GM19438 (cell line): ENCODE results near the gene NR3C2.
"Not testable (repeated sequence)": the region's sequence is repeated elsewhere in the genome, so short reads cannot be mapped to it uniquely, and the experiment has no call there.

Experiments used
- ATAC-seq: cut with Tn5 transposase; IDR thresholded peaks from one replicate; pipeline ENCODE4 v1.9.1; 2021; ENCODE audit warnings: low read depth; ENCODE audit not compliant: unreplicated experiment

Gene NR3C2

DNA sequence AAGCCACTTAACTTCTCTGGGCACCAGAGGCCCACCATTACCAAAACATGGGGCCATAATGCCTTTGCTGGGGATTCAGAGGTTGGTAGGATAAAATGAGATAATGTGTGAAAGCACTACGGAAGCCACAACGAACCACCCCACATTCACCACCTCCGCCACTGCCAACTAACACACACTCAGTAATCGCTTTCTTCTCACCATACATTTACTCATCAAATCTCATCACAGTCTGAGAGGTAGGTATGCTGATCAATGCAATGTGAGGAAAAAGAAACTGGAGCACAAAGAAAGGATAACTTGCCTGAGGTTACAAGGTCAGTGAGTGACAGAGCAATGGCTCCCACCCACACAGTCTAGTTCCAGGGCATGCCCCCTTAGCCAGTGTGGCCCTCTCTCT is 257.3 kb downstream of the NR3C2 start:
- no peak for ATAC-seq

- ATAC-seq, result no peak
Observed at GRCh38 chr4:148182230-148182911, 259.8 kb downstream of the NR3C2 start.

GRCh38 chr4:148173397-148174017 is 268.7 kb downstream of the NR3C2 start:
- no peak for ATAC-seq

- ATAC-seq, result no peak
Observed at GRCh38 chr4:148171596-148171995, 270.6 kb downstream of the NR3C2 start.

DNA sequence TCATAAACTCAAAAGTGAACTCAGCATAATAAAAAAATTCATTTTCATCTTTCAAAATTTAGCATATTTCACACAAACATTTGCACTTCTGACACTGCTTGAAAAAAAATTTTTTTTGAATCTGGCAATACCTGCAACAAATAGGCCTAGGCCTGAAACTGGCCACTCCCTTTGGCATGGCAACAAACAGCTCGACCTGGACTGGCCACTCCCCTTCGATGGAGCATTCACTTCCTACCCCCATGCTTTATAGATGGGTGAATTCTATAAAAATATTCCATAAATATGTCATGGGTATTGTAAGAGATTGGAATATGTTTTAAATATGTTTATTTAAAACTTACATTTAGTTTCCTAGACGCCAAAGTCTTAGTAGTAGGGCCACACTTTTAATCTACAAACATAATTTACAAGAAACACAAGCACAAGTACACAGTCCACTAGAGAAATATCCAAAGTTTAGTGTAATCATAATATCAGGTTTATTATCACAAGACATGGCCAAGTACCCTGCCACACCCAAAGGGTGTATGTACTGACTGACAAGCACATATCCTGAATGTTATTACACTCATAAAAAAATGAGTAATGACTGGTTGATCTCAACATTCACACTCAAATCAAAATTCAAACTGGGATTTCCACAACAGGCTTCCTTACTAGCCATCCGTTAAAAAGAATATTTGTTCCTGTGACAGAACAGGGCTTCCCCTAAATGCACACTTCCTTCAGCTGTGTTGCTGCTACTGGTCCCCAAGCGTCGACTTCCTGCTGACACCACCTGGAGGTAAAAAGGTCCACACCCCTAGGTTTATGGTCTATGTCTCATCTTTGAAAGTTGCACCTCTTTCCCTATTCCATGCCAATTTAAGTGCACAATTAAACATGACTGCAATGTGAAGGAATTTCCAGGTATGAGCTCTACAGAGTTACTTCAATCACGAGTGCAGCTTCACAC is 271.5 kb downstream of the NR3C2 start:
- no peak for ATAC-seq

- no peak for ATAC-seq
Observed at GRCh38 chr4:148166132-148166591, 276.1 kb downstream of the NR3C2 start.

GRCh38 chr4:148164557-148164956 is 277.7 kb downstream of the NR3C2 start:
- no peak for ATAC-seq

DNA sequence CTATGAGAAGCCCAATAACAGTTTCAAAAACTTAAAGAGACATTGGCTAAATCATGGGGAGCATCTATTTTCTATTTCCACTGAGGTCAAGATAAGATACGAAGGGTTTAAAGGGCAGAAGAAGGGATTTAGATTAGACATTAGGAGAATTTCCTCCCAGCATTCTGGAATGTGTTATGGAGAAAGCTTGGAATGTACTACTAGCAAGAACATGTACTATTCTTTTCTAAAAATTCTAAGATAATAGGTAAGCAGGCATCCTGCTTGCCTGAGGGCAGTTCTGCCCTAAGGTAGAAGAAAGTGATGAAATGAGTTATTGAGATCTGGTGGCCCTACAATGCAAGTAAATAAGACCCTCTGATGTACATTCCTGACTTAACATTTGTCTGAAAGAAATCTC is 279.2 kb downstream of the NR3C2 start:
- no peak for ATAC-seq

- ATAC-seq, result no peak
Observed at GRCh38 chr4:148162519-148162918, 279.7 kb downstream of the NR3C2 start.

DNA sequence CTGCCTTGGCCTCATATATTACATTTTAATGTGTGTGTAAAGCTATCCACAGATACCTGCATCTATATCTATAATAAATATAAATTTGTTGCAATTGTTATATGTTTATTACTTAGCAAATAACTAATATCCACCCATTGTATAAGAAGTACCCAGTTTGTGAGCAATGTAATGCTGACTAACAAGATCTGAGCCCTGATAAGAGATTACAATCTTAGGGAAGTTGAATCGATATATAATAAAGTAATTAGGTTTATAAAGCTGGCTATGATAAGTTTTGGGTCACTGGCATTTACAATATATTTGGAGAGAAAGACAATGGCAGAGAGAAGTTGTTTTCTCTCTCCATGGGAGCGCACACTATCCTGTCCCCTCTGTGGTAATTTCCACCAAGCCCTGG is 280.6 kb downstream of the NR3C2 start:
- ATAC-seq, result no peak

GRCh38 chr4:148159793-148160192 is 282.4 kb downstream of the NR3C2 start:
- no peak for ATAC-seq

GRCh38 chr4:148154769-148155168 is 287.4 kb downstream of the NR3C2 start:
- no peak for ATAC-seq

DNA sequence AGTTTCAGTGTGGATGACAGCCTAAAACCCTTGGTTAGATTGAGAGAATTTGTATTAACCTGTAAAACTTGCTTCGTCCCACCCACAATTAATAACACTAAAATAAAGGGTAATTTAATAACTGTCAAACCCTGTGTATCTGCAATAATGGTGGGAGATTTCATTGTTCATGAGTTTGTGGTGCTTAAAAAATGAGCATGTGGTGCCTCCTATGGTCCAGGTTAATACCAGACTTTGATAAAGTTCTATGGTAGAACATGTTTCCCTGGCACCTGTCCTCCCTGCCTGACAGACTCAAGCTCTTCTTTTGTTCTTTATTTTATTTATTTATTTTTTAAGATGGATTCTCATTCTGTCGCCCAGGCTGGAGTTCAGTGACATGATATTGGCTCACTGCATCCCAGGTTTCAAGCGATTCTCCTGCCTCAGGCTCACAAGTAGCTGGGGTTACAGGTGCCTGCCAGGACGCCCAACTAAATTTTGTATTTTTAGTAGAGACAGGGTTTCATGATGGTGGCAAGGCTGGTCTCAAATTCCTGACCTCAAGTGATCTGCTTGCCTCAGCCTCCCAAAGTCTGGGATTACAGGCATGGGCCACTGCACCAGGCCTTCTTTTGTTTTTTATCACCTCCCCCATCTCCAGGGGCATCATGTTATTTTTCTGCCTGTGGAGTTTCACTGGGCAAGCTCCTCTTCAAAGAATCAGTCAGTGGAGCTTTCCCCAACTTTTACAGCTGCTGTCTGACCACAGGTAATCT is 289.2 kb downstream of the NR3C2 start:
- ATAC-seq, result no peak

DNA sequence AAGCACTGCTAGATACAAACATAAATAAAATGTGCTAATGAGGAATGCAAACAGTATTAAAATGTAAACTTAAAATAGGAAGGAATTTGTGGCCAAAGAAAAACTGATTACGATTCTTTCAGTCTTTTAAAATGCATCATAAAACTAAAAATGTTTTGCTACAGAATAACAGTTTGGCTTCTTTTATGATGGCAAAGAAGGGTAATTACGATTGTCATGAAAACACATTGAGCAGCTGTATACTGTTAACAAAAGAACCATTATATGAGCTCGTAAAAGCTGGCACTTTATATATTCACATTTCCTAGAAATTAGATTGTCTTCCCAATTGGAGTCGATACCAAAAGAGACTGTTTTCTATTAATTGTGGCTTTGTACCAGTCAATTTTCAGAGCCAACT is 290.4 kb downstream of the NR3C2 start:
- no peak for ATAC-seq

DNA sequence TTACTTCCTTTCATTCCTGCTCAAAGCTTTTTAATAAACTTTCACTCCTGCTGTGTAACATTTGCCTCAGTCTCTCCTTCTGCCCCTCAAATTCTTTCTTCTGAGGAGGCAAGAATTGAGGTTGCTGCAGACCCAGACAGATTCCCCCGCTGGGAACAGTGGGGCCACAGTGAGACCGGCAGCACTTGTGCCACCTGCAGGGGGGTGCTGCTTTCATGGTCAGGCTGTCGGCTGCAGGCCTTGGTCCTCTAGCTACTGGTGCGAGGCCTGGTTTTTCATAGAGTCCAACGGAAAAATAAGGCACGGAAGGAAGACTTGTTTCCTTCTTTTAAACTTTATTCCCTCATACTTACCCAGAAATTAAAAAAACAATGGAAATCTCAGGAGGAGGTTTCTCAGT is 296.7 kb downstream of the NR3C2 start:
- ATAC-seq, result no peak

GRCh38 chr4:148143174-148143573 is 299.0 kb downstream of the NR3C2 start:
- no peak for ATAC-seq

- no peak for ATAC-seq
Observed at GRCh38 chr4:148141501-148141900, 300.7 kb downstream of the NR3C2 start.

DNA sequence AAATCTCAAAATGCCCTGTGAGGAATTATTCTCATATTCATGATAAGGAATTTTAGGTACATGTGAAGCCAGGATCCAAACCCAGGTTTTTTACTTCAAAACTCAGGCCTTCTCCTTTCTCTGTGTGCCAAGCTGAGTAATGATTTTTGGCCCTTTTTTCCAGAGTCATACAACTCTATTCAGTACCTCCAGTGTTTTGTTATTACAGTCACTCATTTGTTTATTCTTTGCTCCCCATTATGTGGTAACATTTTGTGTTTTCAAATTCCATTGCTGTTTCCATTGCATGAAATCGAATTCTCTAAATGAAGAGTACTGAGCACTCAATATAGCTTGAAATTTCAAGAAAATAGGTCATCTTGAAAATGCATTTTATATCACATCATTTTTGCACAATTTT is 315.4 kb downstream of the NR3C2 start:
- no peak for ATAC-seq

GRCh38 chr4:148124512-148124911 is 317.7 kb downstream of the NR3C2 start:
- ATAC-seq, result no peak

DNA sequence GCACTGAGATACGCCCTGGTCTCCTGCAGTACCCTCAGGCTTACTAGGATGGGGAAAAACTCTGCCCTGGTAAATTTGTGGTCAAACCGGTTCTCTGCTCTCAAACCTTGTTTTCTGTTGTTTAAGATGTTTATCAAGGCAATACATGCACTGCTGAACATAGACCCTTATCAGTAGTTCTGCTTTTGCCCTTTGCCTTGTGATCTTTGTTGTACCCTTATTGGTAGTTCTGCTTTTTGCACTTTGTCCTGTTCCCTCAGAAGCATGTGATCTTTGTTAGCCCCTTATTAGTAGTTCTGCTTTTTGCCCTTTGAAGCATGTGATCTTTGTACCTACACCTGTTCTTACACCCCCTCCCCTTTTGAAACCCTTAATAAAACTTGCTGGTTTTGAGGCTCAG is 319.1 kb downstream of the NR3C2 start:
- not testable (repeated sequence) for ATAC-seq

DNA sequence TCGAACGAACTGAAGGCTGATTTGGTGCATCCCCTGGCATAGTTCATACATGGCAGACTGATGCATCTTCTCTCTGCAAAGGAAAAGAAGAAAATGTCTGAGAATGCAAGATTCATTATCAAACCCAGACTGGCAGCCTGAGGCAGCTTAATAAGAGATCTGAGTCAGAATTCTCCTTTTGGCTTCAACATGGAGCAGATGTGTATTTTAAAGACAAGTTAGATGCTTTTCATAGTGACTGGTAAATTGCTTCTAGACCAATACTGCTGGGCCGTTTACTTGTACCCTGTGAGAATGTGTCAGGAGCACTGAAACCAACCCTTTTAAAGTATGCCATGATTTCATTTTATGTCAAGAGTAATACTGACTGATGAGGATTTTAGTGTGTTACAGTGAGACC is 322.0 kb downstream of the NR3C2 start:
- ATAC-seq, result no peak
